Measurements from ENCODE around the gene USP2. TPM values are rescaled to one million over a fixed set of nuclear protein-coding genes. Genes with fewer than 3 reads are reported as not detected.

Gene USP2
- total and polyA plus RNA-seq, 2 of the 4 experiments (the other 2 are of a cell fraction), result 0.18 to 0.79 TPM

- Histone ChIP-seq H3K4ac (ENCODE audit: low read depth, low read length) (0 out of 2 replicates have a peak overlapping the region, but pooled peaks have one; percentile 57), H3K27ac (ENCODE audit: insufficient read depth, low read length) (no peak overlapping the region), H3K56ac (ENCODE audit: extremely low read depth, insufficient read depth, low read length) (no peak overlapping the region), H2AK9ac (replicated peaks; ENCODE audit: low read depth, low read length, poor library complexity) (peak overlapping the region; percentile 10), H3K79me1 (ENCODE audit: low read depth in 1 of 2, low read length in 2 of 2) (no peaks in the 10 kb centered on the region), H3K23ac (ENCODE audit: low read depth, low read length) (no peak overlapping the region), H3K14ac (replicated peaks; ENCODE audit: low read depth, low read length) (peak overlapping the region; percentile 54; the same call in 1 of the 2 replicates), H2BK15ac (ENCODE audit: low read depth, low read length) (peak overlapping the region; percentile 11; the same call in 1 of the 3 replicates), H2BK5ac (ENCODE audit: low read depth, low read length, poor library complexity, severe bottlenecking) (no peak overlapping the region), H3K9me1 (ENCODE audit: insufficient read depth, low read length) (no peaks in the 10 kb centered on the region; the same call in 1 of the 2 replicates), H3K4me1 (ENCODE audit: control insufficient read depth, insufficient read depth, low read length) (peaks cover 16% of the 10 kb centered on the region), H3K4me2 (ENCODE audit: low read depth, low read length) (peak overlapping the region; percentile 83), H3K27me3 (ENCODE audit: control insufficient read depth, insufficient read depth, low read length) (peaks cover 19% of the 10 kb centered on the region), H2AK5ac (ENCODE audit: low read depth, low read length) (peak overlapping the region; percentile 15; the same call in 1 of the 2 replicates), H4K20me1 (ENCODE audit: insufficient read depth, low read length) (no peaks in the 10 kb centered on the region), H4K91ac (ENCODE audit: insufficient read depth, low read depth, low read length) (no peak overlapping the region), H3K18ac (ENCODE audit: low read depth, low read length) (no peak overlapping the region), H3K4me3 (ENCODE audit: insufficient read depth, low read depth, low read length) (peak overlapping the region; percentile 50), H2BK20ac (ENCODE audit: low read depth, low read length) (no peak overlapping the region), H3K36me3 (ENCODE audit: control insufficient read depth, insufficient read depth, low read length) (no peaks in the 10 kb centered on the region), H3K9ac (ENCODE audit: low read depth, low read length) (no peak overlapping the region), H2AFZ (replicated peaks; ENCODE audit: low read length, poor library complexity) (peak overlapping the region; percentile 98), H3K9me3 (ENCODE audit: control insufficient read depth, insufficient read depth, low read length) (no peaks in the 10 kb centered on the region), H4K5ac (ENCODE audit: low read depth, low read length) (no peak overlapping the region), H4K8ac (ENCODE audit: low read depth in 2 of 2, low read length in 2 of 2) (no peak overlapping the region), H2BK120ac (ENCODE audit: low read depth, low read length) (no peak overlapping the region)
- dilution Hi-C loops (cut with HindIII; ENCODE audit: low sequenced_read_pairs, unreplicated experiment) (no loop called here), intact Hi-C loops (cut with micrococcal nuclease) (loop anchor here (1.0 to 2.0 kb wide), 2 partner anchors 42 to 93 kb away; partner anchors contain the start of gene THY1), in situ Hi-C loops (cut with MboI; ENCODE audit: low sequenced_read_pairs) (no loop called here)
- WGBS, 2 experiments (ENCODE audit: extremely low coverage in 2 of 2, insufficient read length in 1 of 2), result no CpG with 5 or more reads among the region's 10 CpGs
- ATAC-seq (ENCODE audit: low read depth) (no peak), DNase-seq (no peak)
- POLR2A ChIA-PET (ENCODE audit: unreplicated experiment), result no interaction called here
- CTCF ChIA-PET, result interaction anchor here (0.8 to 3.2 kb wide), 11 partner anchors 9 to 348 kb away, joined by 3 to 23 read pairs (median 4); partner anchors contain the start of genes C1QTNF5 and NECTIN1
- BruUV-seq (replicated peaks), result no TSS peak
- TF ChIP-seq SMC3 (IDR thresholded peaks at IDR 0.05; ENCODE audit: low read depth, low read length), result no peak
- no peak for TF ChIP-seq CTCF (conservative IDR thresholded peaks at IDR 0.05; ENCODE audit: low read depth, low read length)
- no peak for TF ChIP-seq CHD1 (IDR thresholded peaks at IDR 0.05; ENCODE audit: low read depth, low read length)
- TF ChIP-seq ELK1 (IDR thresholded peaks at IDR 0.05; ENCODE audit: borderline replicate concordance, low read depth, low read length), result no peak
- no peak for TF ChIP-seq RAD21 (IDR thresholded peaks at IDR 0.05; ENCODE audit: low read length)
- TF ChIP-seq BHLHE40 (IDR thresholded peaks at IDR 0.05; ENCODE audit: low read depth, low read length), result no peak
- no peak for TF ChIP-seq MXI1 (IDR thresholded peaks at IDR 0.05; ENCODE audit: borderline replicate concordance, low read depth, low read length)
Measured at GRCh38 chr11:119380827-119381180, 686 bp downstream of the USP2 start.

All from IMR-90 (cell line).